K562 (cell line): Measurements from ENCODE around the gene LAMTOR1. TPM values are rescaled to one million over a fixed set of nuclear protein-coding genes. Genes with fewer than 3 reads are reported as not detected.

Experiments used
- ATAC-seq: fragments of 200-7000 bp; cut with Tn5 transposase; 3 replicates; pipeline ENCODE4 v1.9.1; 2020; ENCODE audit warnings: moderate library complexity
- BruUV-seq: library from RNA; stranded (reverse); fragments of 400-500 nt; replicated peaks from 2 replicates; lab custom pipeline; 2021; lab: Mats Ljungman, UMichigan
- CTCF ChIA-PET: fragments of 300-600 bp; formaldehyde crosslinking; extraction: SDS; loops from one replicate; lab custom pipeline; 2021; ENCODE audit warnings: low intra/inter-chr PET ratio; lab: Yijun Ruan, JAX
- POLR2A ChIA-PET: fragments of 300-600, 350-650 bp; sonication (Branson Sonifier 250); formaldehyde crosslinking; extraction: SDS; loops from one replicate; lab custom pipeline; 2021; ENCODE audit warnings: antibody characterized with exemption, inconsistent platforms; lab: Yijun Ruan, JAX
- DNase-seq, 4 experiments: peaks; one replicate each; pipeline versions ENCODE4 v3.0.0 to v3.0.0-alpha.2; 2011 to 2018; ENCODE audit warnings: low spot score in 3 of 4, mixed read lengths in 3 of 4; ENCODE audit errors: extremely low read depth in 1 of 4
- FAIRE-seq: peaks from 2 replicates; lab custom pipeline; 2011; peaks lifted over from hg19 to GRCh38; lab: Jason Lieb, UNC
- H2AFZ ChIP-seq: 2 replicates; pipeline ENCODE4 v1.6.0; 2011; ENCODE audit warnings: low read depth, low read length, control low read depth, inconsistent platforms
- H3K27ac ChIP-seq: fragments of 200-600 bp; 3 replicates; pipeline ENCODE4 v1.8.0; 2011; ENCODE audit warnings: low read depth, mild to moderate bottlenecking, control low read depth, inconsistent platforms, low read length, moderate library complexity, mixed read lengths; ENCODE audit errors: extremely low read depth
- H3K27me3 ChIP-seq, 2 experiments: fragments of 300-600 bp in 1 of 2; 2 replicates in 1 of 2; 3 replicates in 1 of 2; pipeline versions ENCODE4 v1.6.0 to v1.8.0; 2011; ENCODE audit warnings: inconsistent platforms in 2 of 2, low read length in 2 of 2, mild to moderate bottlenecking in 1 of 2, mixed read lengths in 1 of 2, moderate library complexity in 1 of 2; ENCODE audit not compliant: control insufficient read depth in 2 of 2, insufficient read depth in 2 of 2
- H3K36me3 ChIP-seq: fragments of 300-600 bp; 3 replicates; pipeline ENCODE4 v1.8.0; 2011; ENCODE audit warnings: mild to moderate bottlenecking, low read length, inconsistent platforms; ENCODE audit not compliant: control insufficient read depth, insufficient read depth
- H3K4me1 ChIP-seq, 2 experiments: fragments of 200-600 bp in 1 of 2; replicated peaks in 1 of 2; 2 replicates in 1 of 2; 3 replicates in 1 of 2; pipeline versions ENCODE4 v1.5.1 to v1.8.0; 2011; ENCODE audit warnings: inconsistent platforms in 2 of 2, low read length in 2 of 2, mild to moderate bottlenecking in 1 of 2, mixed read lengths in 1 of 2, moderate library complexity in 1 of 2; ENCODE audit not compliant: control insufficient read depth in 2 of 2, insufficient read depth in 2 of 2
- H3K4me2 ChIP-seq: 2 replicates; pipeline ENCODE4 v1.6.1; 2011; ENCODE audit warnings: low read length, control low read depth, inconsistent platforms, mixed read lengths; ENCODE audit not compliant: insufficient read depth
- H3K4me3 ChIP-seq: fragments of 200-600 bp; sonication (generic), shearing (Covaris generic); 2 replicates; pipeline ENCODE4 v1.5.1; 2016; ENCODE audit warnings: control low read depth, inconsistent platforms
- H3K79me2 ChIP-seq: fragments of 200-600 bp; 3 replicates; pipeline ENCODE4 v1.8.0; 2011; ENCODE audit warnings: low read length, inconsistent platforms; ENCODE audit not compliant: control insufficient read depth, insufficient read depth
- H3K9ac ChIP-seq, 2 experiments: 2 replicates each; pipeline versions ENCODE4 v1.6.0 to v1.6.1; 2011; ENCODE audit warnings: low read depth in 2 of 2, low read length in 2 of 2, control low read depth in 1 of 2, inconsistent platforms in 1 of 2, mild to moderate bottlenecking in 1 of 2, mixed read lengths in 1 of 2; ENCODE audit not compliant: insufficient read depth in 1 of 2
- H3K9me1 ChIP-seq: one replicate; pipeline ENCODE4 v1.6.0; 2011; ENCODE audit warnings: inconsistent platforms, mild to moderate bottlenecking, low read length, moderate library complexity; ENCODE audit not compliant: control insufficient read depth, insufficient read depth
- H3K9me3 ChIP-seq: replicated peaks from 2 replicates; pipeline ENCODE4 v1.5.1; 2011; ENCODE audit warnings: low read depth, low read length, inconsistent platforms; ENCODE audit not compliant: control insufficient read depth, insufficient read depth
- H4K20me1 ChIP-seq: replicated peaks from 2 replicates; pipeline ENCODE4 v1.6.1; 2011; ENCODE audit warnings: low read length, inconsistent platforms, mixed read lengths; ENCODE audit not compliant: control insufficient read depth, insufficient read depth
- MIER1 ChIP-seq: fragments of 450-650 bp; IDR thresholded peaks from 2 replicates; pipeline ENCODE4 v1.6.1; 2016; ENCODE audit warnings: antibody characterized with exemption, mild to moderate bottlenecking, low read depth
- WGBS: fragments of 100-300 bp; shearing (Covaris generic); methylation state at CpG from one replicate; pipeline ENCODE4 v1.1.6; 2016; ENCODE audit warnings: low coverage, mixed read lengths; ENCODE audit not compliant: insufficient coverage; ENCODE audit errors: missing lambda C conversion rate; 5-methylcytosine and 5-hydroxymethylcytosine counted together
- in situ Hi-C: fragments of 300-500 bp; cut with MboI; formaldehyde crosslinking; loops from 4 replicates; pipeline ENCODE4 v1.15.0; 2018; ENCODE audit warnings: inconsistent platforms, mixed read lengths
- intact Hi-C: fragments of 100-400 bp; cut with micrococcal nuclease; formaldehyde crosslinking; loops from 2 replicates; pipeline ENCODE4 v1.14.2; 2022
- polyA plus RNA-seq, 8 experiments: library from polyadenylated mRNA; depleted of rRNA in 4 of 8; stranded (reverse) in 5 of 8; unstranded in 3 of 8; fragments of >200 nt; fragmentation: Nextera tagmentation in 2 of 8; fragmentation: Illumina TruSeq in 1 of 8; extraction: Ambion mirVana in 2 of 8; extraction: Trizol in 1 of 8; gene quantifications; 2 replicates each; pipeline versions ENCODE4 v1.2.1 to v1.2.3, GENCODE V29; 2011 to 2014; ENCODE audit warnings: inconsistent platforms in 1 of 8, missing spikeins in 1 of 8
- total RNA-seq, 7 experiments: library from RNA; depleted of rRNA in 6 of 7; stranded (reverse); fragments of >200 nt in 6 of 7; fragmentation: Illumina TruSeq in 2 of 7; extraction: Trizol in 2 of 7; gene quantifications; 2 replicates each; pipeline versions ENCODE4 v1.2.1 to v1.2.3, GENCODE V29; 2011 to 2021; ENCODE audit warnings: low replicate concordance in 1 of 7
- TF ChIP-seq, protein P1 (sequence below): fragments of 250-450 bp; sonication (Bioruptor Pico); IDR thresholded peaks from 2 replicates; pipeline ENCODE4 v1.5.0; 2020; ENCODE audit warnings: mild to moderate bottlenecking
- TF ChIP-seq, protein P2 (sequence below): sonication (generic); formaldehyde crosslinking; IDR thresholded peaks from 2 replicates; pipeline ENCODE4 v1.9.0; 2022; ENCODE audit warnings: mild to moderate bottlenecking, missing genetic modification reagents

Gene LAMTOR1
- total and polyA plus RNA-seq, 9 of the 15 experiments (the other 6 are each of a cell fraction or from before 2014, with no cell fraction given), result 62.6 to 104 (median 85.3) TPM

DNA sequence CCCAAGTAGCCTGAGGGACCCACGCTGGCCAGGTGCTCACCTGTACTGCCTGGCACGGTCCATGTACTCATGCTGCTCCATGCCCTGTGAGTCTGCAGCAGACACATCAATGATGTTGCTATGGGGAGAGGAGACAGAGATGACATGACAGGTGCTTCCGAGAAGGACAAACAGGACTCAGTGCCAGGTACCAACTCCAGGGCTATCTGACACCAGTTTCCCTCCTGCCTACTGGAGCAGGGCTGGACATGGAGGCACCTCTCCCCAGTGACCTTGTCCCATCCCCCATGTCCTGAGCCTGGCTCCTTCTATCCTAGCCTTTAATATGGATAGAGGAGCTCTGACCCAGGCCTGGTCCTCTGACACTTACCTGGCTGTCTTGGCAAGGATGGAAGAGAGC is 4.4 kb downstream of the LAMTOR1 start:
- POLR2A ChIA-PET, result interaction anchor here (0.6 to 1.7 kb wide), 5 partner anchors 8 to 140 kb away, joined by 3 to 9 read pairs (median 3); no protein-coding TSS in a partner anchor
- TF ChIP-seq MIER1, result no peak
- TF ChIP-seq, protein P1, sequence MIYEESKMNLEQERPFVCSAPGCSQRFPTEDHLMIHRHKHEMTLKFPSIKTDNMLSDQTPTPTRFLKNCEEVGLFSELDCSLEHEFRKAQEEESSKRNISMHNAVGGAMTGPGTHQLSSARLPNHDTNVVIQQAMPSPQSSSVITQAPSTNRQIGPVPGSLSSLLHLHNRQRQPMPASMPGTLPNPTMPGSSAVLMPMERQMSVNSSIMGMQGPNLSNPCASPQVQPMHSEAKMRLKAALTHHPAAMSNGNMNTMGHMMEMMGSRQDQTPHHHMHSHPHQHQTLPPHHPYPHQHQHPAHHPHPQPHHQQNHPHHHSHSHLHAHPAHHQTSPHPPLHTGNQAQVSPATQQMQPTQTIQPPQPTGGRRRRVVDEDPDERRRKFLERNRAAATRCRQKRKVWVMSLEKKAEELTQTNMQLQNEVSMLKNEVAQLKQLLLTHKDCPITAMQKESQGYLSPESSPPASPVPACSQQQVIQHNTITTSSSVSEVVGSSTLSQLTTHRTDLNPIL (CRISPR knock-in tag), result no peak
- TF ChIP-seq, protein P2, sequence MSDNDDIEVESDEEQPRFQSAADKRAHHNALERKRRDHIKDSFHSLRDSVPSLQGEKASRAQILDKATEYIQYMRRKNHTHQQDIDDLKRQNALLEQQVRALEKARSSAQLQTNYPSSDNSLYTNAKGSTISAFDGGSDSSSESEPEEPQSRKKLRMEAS, result 0 out of 2 replicates have a peak, but pooled peaks have one; percentile 9
- TF ChIP-seq, all 486 proteins: peak for 1
- Histone ChIP-seq H3K4me3 (no peak overlapping the region), H3K27me3 (no peaks in the 10 kb centered on the region), H4K20me1 (no peaks in the 10 kb centered on the region), H3K9ac (peak overlapping the region in 1 of 2 experiments; percentile 46; a peak in 2 of 4 replicates), H2AFZ (no peak overlapping the region), H3K79me2 (peaks cover 42% of the 10 kb centered on the region), H3K36me3 (peaks cover 72% of the 10 kb centered on the region), H3K9me3 (no peaks in the 10 kb centered on the region), H3K4me2 (no peak overlapping the region), H3K9me1 (no peaks in the 10 kb centered on the region), H3K4me1 (peaks cover 10 to 32% of the 10 kb centered on the region in 2 experiments; a peak in 4 of 5 replicates), H3K27ac (no peak overlapping the region)
- CTCF ChIA-PET, result no interaction called here
- WGBS, result 94% methylated on average over 3 of the region's 3 CpGs
- intact Hi-C loops (no loop called here), in situ Hi-C loops (no loop called here)
- DNase-seq (no peak), ATAC-seq (no peak), FAIRE-seq (no peak)
- no TSS peak for BruUV-seq
